Heart right ventricle (tissue), 16 donors: ENCODE data around the gene TMEM151B. TPM values are rescaled to one million over a fixed set of nuclear protein-coding genes. Genes with fewer than 3 reads are reported as not detected.

Source experiments
- ATAC-seq, 8 donors: fragments of 200-7000 bp; cut with Tn5 transposase; one replicate each; pipeline ENCODE4 v1.9.1; 2020; ENCODE audit warnings: mild to moderate bottlenecking in 8 of 8, moderate library complexity in 8 of 8, moderate number of reproducible peaks in 1 of 8
- DNase-seq, 2 donors: peaks; one replicate each; pipeline ENCODE4 v3.0.0-alpha.2; 2020
- H3K27ac ChIP-seq, 10 donors: fragments of 200-600 bp; sonication (generic) in 2 of 10; one replicate each; pipeline versions ENCODE4 v1.5.0 to v1.8.0; 2020 to 2022; ENCODE audit warnings: mild to moderate bottlenecking in 3 of 10
- H3K27me3 ChIP-seq, 7 donors: fragments of 200-600 bp; one replicate each; pipeline ENCODE4 v1.8.0; 2021 to 2022; ENCODE audit warnings: mild to moderate bottlenecking in 2 of 7
- H3K36me3 ChIP-seq, 9 donors: fragments of 200-600 bp; sonication (generic) in 1 of 9; one replicate each; pipeline versions ENCODE4 v1.5.0 to v1.8.0; 2020 to 2022; ENCODE audit warnings: mild to moderate bottlenecking in 2 of 9
- H3K4me1 ChIP-seq, 9 donors: fragments of 200-600 bp; sonication (generic) in 1 of 9; one replicate each; pipeline versions ENCODE4 v1.5.0 to v1.8.0; 2020 to 2022; ENCODE audit warnings: mild to moderate bottlenecking in 4 of 9
- H3K4me3 ChIP-seq, 10 donors: fragments of 200-600 bp; sonication (generic) in 2 of 10; one replicate each; pipeline versions ENCODE4 v1.5.0 to v1.8.0; 2020 to 2022; ENCODE audit warnings: mild to moderate bottlenecking in 7 of 10, moderate library complexity in 2 of 10
- H3K9me3 ChIP-seq, 11 donors: fragments of 200-600 bp in 10 of 11; sonication (generic) in 2 of 11; one replicate each; pipeline versions ENCODE4 v1.5.0 to v1.8.0; 2013 to 2022; ENCODE audit warnings: mild to moderate bottlenecking in 2 of 11, control low read depth in 1 of 11, moderate library complexity in 1 of 11
- CTCF ChIP-seq, 9 donors: fragments of 200-600 bp; sonication (generic) in 2 of 9; IDR thresholded peaks; one replicate each; pipeline versions ENCODE4 v1.5.0 to v1.8.0; 2021 to 2022; ENCODE audit warnings: antibody characterized with exemption in 9 of 9, mild to moderate bottlenecking in 5 of 9, moderate library complexity in 1 of 9
- WGBS, 2 donors: extraction: QIAGEN DNeasy Blood & Tissue Kit; methylation state at CpG; one replicate each; pipeline ENCODE4 v1.1.7; 2013; ENCODE audit warnings: inconsistent platforms in 1 of 2; 5-methylcytosine and 5-hydroxymethylcytosine counted together
- intact Hi-C, 10 donors: fragments of 100-400 bp; cut with DNase I; formaldehyde crosslinking; loops; one replicate each; pipeline versions ENCODE4 v1.11.1 to v1.14.2; 2022
- polyA plus RNA-seq, 2 donors: library from polyadenylated mRNA; stranded (reverse); fragments of 200-250 nt; gene quantifications; one replicate each; pipeline ENCODE4 v1.2.3, GENCODE V29; 2013
- total RNA-seq, 10 donors: library from RNA; stranded (reverse); fragmentation: NEBNext Ultra II Directional in 3 of 10; extraction: Animal tissue kit (Norgen Biotek cat#: 25700) in 3 of 10; gene quantifications; one replicate each; pipeline versions ENCODE4 v1.2.1 to v1.2.4, GENCODE V29; 2021 to 2023
- donor health status: Arrhythmogenic right ventricular cardiomyopathy.
- donor health status: ischemic (EF 13 %, LVEDD 7.1; RV severe dilation, severe dysfunction).
- donor health status: healthy with polysubstance abuse.
- donor health status: DM: no; HTN: yes; CAD: no.
- donor health status: DM: no; HTN: no; CAD: no.
- donor health status: ischemic (EF 25% LVEDD 6.9; RV normal size, moderate dysfunction).
- donor health status: ischemic (EF 25% LVEDD 5.7; RV mildly dilated, moderate dysfunction).
- donor health status: healthy.
- donor health status: DM: yes; HTN: yes; CAD: no.
- donor health status: Ischemic cardiomyopathy.
- donor health status: ischemic (EF 35%, LVEDD 5.7; RV mildly dilated, moderate dysfunction).
- donor health status: nonischemic (EF 11% LVEDD 7.7; RV severe dilation, severe dysfunction).
- donor health status: DM: yes; HTN: yes; CAD: no.
- donor health status: PGD.
- donor health status: ischemic (EF 29% LVEDD 5.4; RV normal size, mild dysfunction).
- donor health status: nonischemic (EF 23%, LVEDD 6.1; RV moderate dilation, normal function).

Gene TMEM151B
- total and polyA plus RNA-seq, 12 donors: 0.09 to 2.2 (median 0.43) TPM; not detected in 4

GRCh38 chr6:44245391-44245911, 24.8 kb upstream of the TMEM151B start:
- ATAC-seq: no peak
- Histone ChIP-seq H3K9me3 (no peaks in the 10 kb centered on the region), H3K36me3 (peaks cover 0 to 27% (median 19%) of the 10 kb centered on the region in 9 donors), H3K4me3 (peak overlapping the region in 9 of 10 donors; percentile 68 to 98 (median 85)), H3K27me3 (no peaks in the 10 kb centered on the region), H3K4me1 (peaks cover 9 to 39% (median 32%) of the 10 kb centered on the region in 9 donors), H3K27ac (peak overlapping the region; percentile 93 to 100 (median 98))
- intact Hi-C loops: no loop called here
- WGBS, 2 donors: 66 to 67% methylated on average over 12 of the region's 12 CpGs
- TF ChIP-seq CTCF (IDR thresholded peaks at IDR 0.05): no peak
- DNase-seq: no peak

- peaks cover 9 to 45% (median 38%) of the 10 kb centered on the region in 9 donors for H3K4me1 ChIP-seq
- no peaks in the 10 kb centered on the region for H3K9me3 ChIP-seq
- no peaks in the 10 kb centered on the region for H3K27me3 ChIP-seq
- DNase-seq: peak; percentile 92 to 93
- intact Hi-C loops: no loop called here
- ATAC-seq: peak; percentile 79 to 90 (median 80)
- H3K36me3 ChIP-seq: peaks cover 0 to 34% (median 25%) of the 10 kb centered on the region in 9 donors
- peak overlapping the region; percentile 93 to 100 (median 98) for H3K27ac ChIP-seq
- TF ChIP-seq CTCF (IDR thresholded peaks at IDR 0.05): peak in 7 of 9 donors; percentile 21 to 66 (median 35)
- H3K4me3 ChIP-seq: peak overlapping the region; percentile 68 to 98 (median 86)
- WGBS, 2 donors: 1% methylated on average over 61 to 62 of the region's 62 CpGs
Measured at GRCh38 chr6:44245912-44246662, 24.2 kb upstream of the TMEM151B start.

GRCh38 chr6:44246663-44247337, 23.4 kb upstream of the TMEM151B start, which contains the start of gene HSP90AB1:
Gene HSP90AB1 (plus strand): TSS chr6:44247101. CDS start chr6:44248630, 1,529 bp downstream.
- WGBS, 2 donors: 0% methylated on average over 34 of the region's 34 CpGs
- intact Hi-C loops: no loop called here
- peak; percentile 86 to 93 (median 90) for ATAC-seq
- Histone ChIP-seq H3K36me3 (peaks cover 0 to 41% (median 32%) of the 10 kb centered on the region in 9 donors), H3K9me3 (no peaks in the 10 kb centered on the region), H3K27me3 (no peaks in the 10 kb centered on the region), H3K4me3 (peak within 1 kb of the TSS; percentile 68 to 98 (median 86)), H3K27ac (peak within 1 kb of the TSS; percentile 93 to 100 (median 98)), H3K4me1 (peaks cover 9 to 52% (median 44%) of the 10 kb centered on the region in 9 donors)
- DNase-seq: peak; percentile 90 to 95
- no peak for TF ChIP-seq CTCF (IDR thresholded peaks at IDR 0.05)
